ENCODE results near the gene RBBP5. TPM values are rescaled to one million over a fixed set of nuclear protein-coding genes. Genes with fewer than 3 reads are reported as not detected.

The RBBP5 gene
- total and polyA plus RNA-seq, 4 donors, result 5.2 to 18.0 (median 9.7) TPM

GRCh38 chr1:205127646-205128045, 5.9 kb upstream of the RBBP5 start:
- Histone ChIP-seq H3K36me3 (ENCODE audit: control insufficient read depth in 4 of 4, insufficient read depth in 4 of 4, low read length in 4 of 4) (no peaks in the 10 kb centered on the region), H3K9ac (ENCODE audit: insufficient read depth in 1 of 2, low read length in 2 of 2) (no peak overlapping the region), H3K9me3 (ENCODE audit: control insufficient read depth in 4 of 4, insufficient read depth in 3 of 4, low read length in 3 of 4) (no peaks in the 10 kb centered on the region), H3K4me3 (no peak overlapping the region), H3K4me1 (ENCODE audit: control insufficient read depth in 5 of 5, insufficient read depth in 5 of 5, low read length in 5 of 5) (peaks cover 0 to 4% (median 2%) of the 10 kb centered on the region in 5 donors), H3K27ac (ENCODE audit: low read depth in 1 of 2, low read length in 1 of 2) (no peak overlapping the region), H3K27me3 (ENCODE audit: control insufficient read depth in 3 of 3, insufficient read depth in 3 of 3, low read length in 2 of 3) (peaks cover 0 to 2% (median 0%) of the 10 kb centered on the region in 3 donors)
- no peak for TF ChIP-seq CTCF (IDR thresholded peaks at IDR 0.05; ENCODE audit: control extremely low read depth, extremely low read depth)
- DNase-seq (no peak), ATAC-seq (ENCODE audit: insufficient read depth, low FRiP score) (no peak)
- 64 to 82% methylated on average over 3 of the region's 3 CpGs for WGBS, 2 donors

- H3K36me3 ChIP-seq (ENCODE audit: control insufficient read depth in 4 of 4, insufficient read depth in 4 of 4, low read length in 4 of 4), result peaks cover 0 to 5% (median 0%) of the 10 kb centered on the region in 4 donors
Measured at GRCh38 chr1:205124726-205125125, 2.9 kb upstream of the RBBP5 start.

GRCh38 chr1:205122489-205122882, 708 bp upstream of the RBBP5 start:
- H3K36me3 ChIP-seq (ENCODE audit: control insufficient read depth in 4 of 4, insufficient read depth in 4 of 4, low read length in 4 of 4), result peaks cover 0 to 5% (median 1%) of the 10 kb centered on the region in 4 donors
- H3K9me3 ChIP-seq (ENCODE audit: control insufficient read depth in 4 of 4, insufficient read depth in 3 of 4, low read length in 3 of 4), result no peaks in the 10 kb centered on the region
- no peak for TF ChIP-seq CTCF (IDR thresholded peaks at IDR 0.05; ENCODE audit: control extremely low read depth, extremely low read depth)
- no peak for DNase-seq
- H3K4me3 ChIP-seq, result no peak overlapping the region
- H3K9ac ChIP-seq (ENCODE audit: insufficient read depth in 1 of 2, low read length in 2 of 2), result peak overlapping the region; percentile 87 to 95
- WGBS, 2 donors, result 5 to 22% methylated on average over 9 of the region's 9 CpGs
- H3K27ac ChIP-seq (ENCODE audit: low read depth in 1 of 2, low read length in 1 of 2), result peak overlapping the region; percentile 90 to 92
- no peaks in the 10 kb centered on the region for H3K27me3 ChIP-seq (ENCODE audit: control insufficient read depth in 3 of 3, insufficient read depth in 3 of 3, low read length in 2 of 3)
- ATAC-seq (ENCODE audit: insufficient read depth, low FRiP score), result no peak
- peaks cover 0 to 23% (median 13%) of the 10 kb centered on the region in 5 donors for H3K4me1 ChIP-seq (ENCODE audit: control insufficient read depth in 5 of 5, insufficient read depth in 5 of 5, low read length in 5 of 5)

More at GRCh38 chr1:205124726-205125125, 2.9 kb upstream of the RBBP5 start:
- Histone ChIP-seq H3K27ac (ENCODE audit: low read depth in 1 of 2, low read length in 1 of 2) (no peak overlapping the region), H3K9ac (ENCODE audit: insufficient read depth in 1 of 2, low read length in 2 of 2) (no peak overlapping the region), H3K4me3 (no peak overlapping the region), H3K27me3 (ENCODE audit: control insufficient read depth in 3 of 3, insufficient read depth in 3 of 3, low read length in 2 of 3) (no peaks in the 10 kb centered on the region), H3K4me1 (ENCODE audit: control insufficient read depth in 5 of 5, insufficient read depth in 5 of 5, low read length in 5 of 5) (peaks cover 0 to 19% (median 13%) of the 10 kb centered on the region in 5 donors), H3K9me3 (ENCODE audit: control insufficient read depth in 4 of 4, insufficient read depth in 3 of 4, low read length in 3 of 4) (no peaks in the 10 kb centered on the region)
- TF ChIP-seq CTCF (IDR thresholded peaks at IDR 0.05; ENCODE audit: control extremely low read depth, extremely low read depth), result no peak
- WGBS, 2 donors, result 82 to 83% methylated on average over 7 of the region's 7 CpGs
- ATAC-seq (ENCODE audit: insufficient read depth, low FRiP score) (no peak), DNase-seq (no peak)

GRCh38 chr1:205118752-205119151, 3.0 kb downstream of the RBBP5 start:
- TF ChIP-seq CTCF (IDR thresholded peaks at IDR 0.05; ENCODE audit: control extremely low read depth, extremely low read depth), result no peak
- WGBS, 2 donors, result 42 to 65% methylated on average over 2 of the region's 2 CpGs
- H3K4me1 ChIP-seq (ENCODE audit: control insufficient read depth in 5 of 5, insufficient read depth in 5 of 5, low read length in 5 of 5), result peaks cover 0 to 23% (median 13%) of the 10 kb centered on the region in 5 donors

More at GRCh38 chr1:205118752-205119151, 3.0 kb downstream of the RBBP5 start:
- Histone ChIP-seq H3K27me3 (ENCODE audit: control insufficient read depth in 3 of 3, insufficient read depth in 3 of 3, low read length in 2 of 3) (no peaks in the 10 kb centered on the region), H3K9ac (ENCODE audit: insufficient read depth in 1 of 2, low read length in 2 of 2) (no peak overlapping the region), H3K27ac (ENCODE audit: low read depth in 1 of 2, low read length in 1 of 2) (no peak overlapping the region), H3K36me3 (ENCODE audit: control insufficient read depth in 4 of 4, insufficient read depth in 4 of 4, low read length in 4 of 4) (peaks cover 4 to 9% (median 5%) of the 10 kb centered on the region in 4 donors), H3K4me3 (no peak overlapping the region), H3K9me3 (ENCODE audit: control insufficient read depth in 4 of 4, insufficient read depth in 3 of 4, low read length in 3 of 4) (no peaks in the 10 kb centered on the region)
- DNase-seq, result no peak
- ATAC-seq (ENCODE audit: insufficient read depth, low FRiP score), result no peak
